ENCODE measurements around the gene FOXL2. TPM values are rescaled to one million over a fixed set of nuclear protein-coding genes. Genes with fewer than 3 reads are reported as not detected.

FOXL2 gene
- total and polyA plus RNA-seq, 2 of the 13 experiments (the other 11 are each of a cell fraction or from before 2014, with no cell fraction given), result not detected

DNA sequence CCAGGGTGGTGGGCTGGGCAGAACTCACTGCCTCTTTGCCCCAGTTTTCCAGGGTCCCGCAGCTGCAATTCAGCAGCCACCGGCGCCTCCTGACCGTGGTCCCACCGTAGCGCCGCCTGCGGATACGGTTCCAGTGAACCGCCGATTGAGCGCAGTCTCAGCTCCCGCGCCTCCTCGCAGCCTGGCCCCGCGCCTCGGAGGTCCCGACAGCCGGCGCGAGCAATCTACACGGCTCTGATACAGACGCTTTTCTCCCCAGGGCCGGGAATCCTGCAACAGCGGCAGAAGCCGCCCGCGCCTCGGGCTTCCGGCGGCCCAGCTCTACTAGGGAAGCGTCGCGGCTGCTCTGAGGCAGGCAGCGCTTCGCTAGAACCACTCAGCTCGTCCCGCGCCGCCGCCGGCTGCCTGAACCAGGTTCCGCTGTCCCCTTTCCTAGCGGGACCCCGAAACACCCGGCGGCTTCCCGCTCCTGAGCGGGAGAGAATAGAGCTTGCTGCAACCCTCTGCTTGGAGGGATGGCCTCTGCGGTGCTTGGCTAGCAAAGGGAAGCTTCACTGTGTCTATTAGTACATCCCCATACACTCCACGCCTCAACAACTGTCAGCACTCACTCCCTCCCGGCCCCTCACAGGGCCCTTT, 3.2 kb upstream of the FOXL2 start (continued):
- TF ChIP-seq ZNF687 (CRISPR knock-in tag; IDR thresholded peaks at IDR 0.05), result peak; percentile 69
- TF ChIP-seq ZSCAN22 (CRISPR knock-in tag; IDR thresholded peaks at IDR 0.05), result no peak
- no peak for TF ChIP-seq ZBTB4 (CRISPR knock-in tag; IDR thresholded peaks at IDR 0.05; ENCODE audit: borderline replicate concordance)
- no peak for TF ChIP-seq ZFYVE20 (CRISPR knock-in tag; IDR thresholded peaks at IDR 0.05; ENCODE audit: borderline replicate concordance, low read depth)
- TF ChIP-seq FUBP1 (CRISPR knock-in tag; IDR thresholded peaks at IDR 0.05; ENCODE audit: borderline replicate concordance), result no peak
- no peak for TF ChIP-seq HCFC1 (IDR thresholded peaks at IDR 0.05; ENCODE audit: low read depth, low read length)
- TF ChIP-seq CREBL2 (CRISPR knock-in tag; IDR thresholded peaks at IDR 0.05; ENCODE audit: borderline replicate concordance), result no peak
- TF ChIP-seq SNAPC4 (CRISPR knock-in tag; IDR thresholded peaks at IDR 0.05), result no peak
- TF ChIP-seq SMC3 (IDR thresholded peaks at IDR 0.05; ENCODE audit: low read length), result no peak
- TF ChIP-seq, protein P1, sequence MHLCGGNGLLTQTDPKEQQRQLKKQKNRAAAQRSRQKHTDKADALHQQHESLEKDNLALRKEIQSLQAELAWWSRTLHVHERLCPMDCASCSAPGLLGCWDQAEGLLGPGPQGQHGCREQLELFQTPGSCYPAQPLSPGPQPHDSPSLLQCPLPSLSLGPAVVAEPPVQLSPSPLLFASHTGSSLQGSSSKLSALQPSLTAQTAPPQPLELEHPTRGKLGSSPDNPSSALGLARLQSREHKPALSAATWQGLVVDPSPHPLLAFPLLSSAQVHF (CRISPR knock-in tag; IDR thresholded peaks at IDR 0.05), result no peak
